HCT116 (cell line): ENCODE measurements around the gene ATP8B4. TPM values are rescaled to one million over a fixed set of nuclear protein-coding genes. Genes with fewer than 3 reads are reported as not detected.

ENCODE experiments used
- ATAC-seq: fragments of 200-7000 bp; cut with Tn5 transposase; 2 replicates; pipeline ENCODE4 v1.9.1; 2020; ENCODE audit warnings: mild to moderate bottlenecking, moderate library complexity
- BruUV-seq: library from RNA; stranded (reverse); fragments of 400-500 nt; replicated peaks from 2 replicates; lab custom pipeline; 2021; lab: Mats Ljungman, UMichigan
- CTCF ChIA-PET: fragments of 300-600 bp; sonication (Branson Sonifier 250); formaldehyde crosslinking; loops from one replicate; lab custom pipeline; 2021; ENCODE audit warnings: antibody characterized with exemption; lab: Charles Lee
- POLR2A ChIA-PET: fragments of 300-600, 350-600 bp; sonication (Branson Sonifier 250); formaldehyde crosslinking; loops from one replicate; lab custom pipeline; 2021; ENCODE audit warnings: antibody characterized with exemption; lab: Charles Lee
- RAD21 ChIA-PET, 2 experiments: fragments of 300-600 bp; sonication (Branson Sonifier 250); formaldehyde crosslinking; loops; one replicate each; lab custom pipeline; 2023; ENCODE audit warnings: low total read pairs in 2 of 2; ENCODE audit not compliant: uncharacterized antibody in 2 of 2, unreplicated experiment in 2 of 2, low non-redundant PET in 1 of 2; lab: Charles Lee
- DNase-seq: peaks from one replicate; pipeline ENCODE4 v3.0.0-alpha.2; 2010; ENCODE audit warnings: low read depth, low spot score
- H2AFZ ChIP-seq: fragments of 200-600 bp; shearing (Covaris generic), sonication (generic); 2 replicates; pipeline ENCODE4 v1.6.1; 2017; ENCODE audit warnings: low read depth, mixed run types, mixed read lengths, antibody characterized with exemption, low read length; ENCODE audit not compliant: poor library complexity, severe bottlenecking
- H3K27ac ChIP-seq: 2 replicates; pipeline ENCODE4 v1.5.1; 2012; ENCODE audit warnings: low read depth, low read length
- H3K27me3 ChIP-seq: fragments of 200-600 bp; sonication (generic); 2 replicates; pipeline ENCODE4 v1.6.1; 2016; ENCODE audit warnings: mixed run types, low read length, mixed read lengths; ENCODE audit not compliant: insufficient read depth
- H3K36me3 ChIP-seq, 2 experiments: fragments of 200-500 bp in 1 of 2; fragments of 200-600 bp in 1 of 2; sonication (Bioruptor generic) in 1 of 2; sonication (generic) in 1 of 2; 2 replicates each; pipeline versions ENCODE4 v1.5.1 to v1.6.1; 2014 to 2016; ENCODE audit warnings: low read length in 2 of 2, inconsistent platforms in 1 of 2, mixed read lengths in 1 of 2, mixed run types in 1 of 2; ENCODE audit not compliant: insufficient read depth in 2 of 2, control insufficient read depth in 1 of 2
- H3K4me1 ChIP-seq, 2 experiments: fragments of 200-600 bp in 1 of 2; sonication (generic) in 1 of 2; 2 replicates each; pipeline versions ENCODE4 v1.5.1 to v1.6.1; 2012 to 2017; ENCODE audit warnings: low read length in 2 of 2, inconsistent platforms in 1 of 2, mild to moderate bottlenecking in 1 of 2, mixed read lengths in 1 of 2, mixed run types in 1 of 2, moderate library complexity in 1 of 2; ENCODE audit not compliant: insufficient read depth in 2 of 2, control insufficient read depth in 1 of 2
- H3K4me2 ChIP-seq: fragments of 200-600 bp; sonication (generic); 2 replicates; pipeline ENCODE4 v1.6.1; 2017; ENCODE audit warnings: mixed run types, low read length, mixed read lengths
- H3K4me3 ChIP-seq, 2 experiments: fragments of 200-600 bp in 1 of 2; sonication (generic) in 1 of 2; replicated peaks in 1 of 2; 2 replicates each; pipeline ENCODE4 v1.5.1; 2011 to 2016; ENCODE audit warnings: low read length in 2 of 2, control low read depth in 1 of 2, low read depth in 1 of 2, mild to moderate bottlenecking in 1 of 2, mixed read lengths in 1 of 2, mixed run types in 1 of 2
- H3K79me2 ChIP-seq: fragments of 200-600 bp; sonication (generic); 2 replicates; pipeline ENCODE4 v1.6.1; 2017; ENCODE audit warnings: mild to moderate bottlenecking, mixed run types, low read length, moderate library complexity, mixed read lengths; ENCODE audit not compliant: insufficient read depth
- H3K9ac ChIP-seq: fragments of 200-600 bp; sonication (generic); 2 replicates; pipeline ENCODE4 v1.6.1; 2016; ENCODE audit warnings: low read length, mixed read lengths
- H3K9me2 ChIP-seq: fragments of 200-600 bp; sonication (generic), shearing (Covaris generic); 2 replicates; pipeline ENCODE4 v1.6.1; 2017; ENCODE audit warnings: mixed run types, mild to moderate bottlenecking, moderate library complexity; ENCODE audit not compliant: insufficient read depth
- H3K9me3 ChIP-seq, 2 experiments: fragments of 200-500 bp in 1 of 2; fragments of 200-600 bp in 1 of 2; sonication (Bioruptor generic) in 1 of 2; sonication (generic) in 1 of 2; 2 replicates each; pipeline ENCODE4 v1.6.1; 2014 to 2017; ENCODE audit warnings: low read length in 2 of 2, mixed read lengths in 2 of 2, inconsistent platforms in 1 of 2, low read depth in 1 of 2, mild to moderate bottlenecking in 1 of 2, mixed run types in 1 of 2, moderate library complexity in 1 of 2; ENCODE audit not compliant: control insufficient read depth in 1 of 2, insufficient read depth in 1 of 2
- H4K20me1 ChIP-seq: fragments of 200-600 bp; sonication (generic), shearing (Covaris generic); 2 replicates; pipeline ENCODE4 v1.6.1; 2017; ENCODE audit warnings: mixed run types, mild to moderate bottlenecking, moderate library complexity; ENCODE audit not compliant: insufficient read depth
- EGR1 ChIP-seq: IDR thresholded peaks from 2 replicates; pipeline ENCODE4 v1.6.1; 2012; ENCODE audit warnings: low read depth
- EZH2 ChIP-seq: fragments of 200-600 bp; sonication (generic); IDR thresholded peaks from 2 replicates; pipeline ENCODE4 v1.6.1; 2017; ENCODE audit warnings: antibody characterized with exemption, mixed run types
- POLR2AphosphoS5 ChIP-seq: IDR thresholded peaks from 2 replicates; pipeline ENCODE4 v1.6.1; 2011; ENCODE audit warnings: mild to moderate bottlenecking, low read depth, low read length, moderate library complexity
- RAD21 ChIP-seq: IDR thresholded peaks from 2 replicates; pipeline ENCODE4 v1.6.1; 2012; ENCODE audit warnings: low read depth, mild to moderate bottlenecking
- TCF7L2 ChIP-seq: IDR thresholded peaks from 2 replicates; pipeline ENCODE4 v1.7.0; 2011; ENCODE audit warnings: borderline replicate concordance, inconsistent platforms; ENCODE audit not compliant: insufficient read depth, insufficient read length; ENCODE audit errors: extremely low read depth
- intact Hi-C: fragments of 100-400 bp; cut with micrococcal nuclease; formaldehyde crosslinking; loops from 2 replicates; pipeline ENCODE4 v1.10.0; 2022
- total RNA-seq: library from RNA; stranded (reverse); gene quantifications from one replicate; pipeline ENCODE4 v1.2.1, GENCODE V29; 2021; ENCODE audit not compliant: unreplicated experiment
- TF ChIP-seq, protein P1 (sequence below), 3 experiments: fragments of 200-600 bp in 1 of 3; sonication (generic) in 1 of 3; IDR thresholded peaks in 2 of 3; conservative IDR thresholded peaks in 1 of 3; 2 replicates each; pipeline ENCODE4 v1.5.1; 2012 to 2017; ENCODE audit warnings: low read depth in 2 of 3, low read length in 2 of 3, antibody characterized with exemption in 1 of 3, borderline replicate concordance in 1 of 3, control low read depth in 1 of 3, mild to moderate bottlenecking in 1 of 3, mixed read lengths in 1 of 3, mixed run types in 1 of 3, moderate library complexity in 1 of 3; ENCODE audit not compliant: insufficient read depth in 1 of 3
- TF ChIP-seq, protein P2 (sequence below): IDR thresholded peaks from 2 replicates; pipeline ENCODE4 v1.6.1; 2012; ENCODE audit warnings: low read depth

ATP8B4 gene
- total RNA-seq, 1 experiment from 2014 or later = 0.25 TPM

DNA sequence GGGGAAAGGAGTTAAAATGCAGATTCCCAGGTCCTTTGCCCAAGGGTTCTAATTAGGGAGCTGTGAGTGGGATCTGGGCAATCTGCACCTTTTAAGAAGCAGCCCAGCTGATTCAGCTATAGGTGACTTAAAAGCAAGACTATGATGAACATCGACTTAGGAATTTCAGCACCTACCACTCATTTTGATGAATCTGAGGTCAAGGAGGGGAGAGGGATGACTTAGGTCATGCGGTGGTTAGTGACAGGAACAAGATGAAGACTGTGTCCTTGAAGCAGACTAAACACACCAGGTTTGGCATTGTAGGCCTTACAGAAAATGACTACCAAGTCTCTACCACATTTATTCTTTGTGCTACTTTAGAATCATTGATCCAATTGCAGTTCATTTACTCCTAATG, 301.9 kb downstream of the ATP8B4 start:
- no peaks in the 10 kb centered on the region for H3K79me2 ChIP-seq
- H3K9me3 ChIP-seq = no peaks in the 10 kb centered on the region
- no TSS peak for BruUV-seq
- no peak overlapping the region for H3K4me2 ChIP-seq
- intact Hi-C loops = no loop called here
- no peak overlapping the region for H3K4me3 ChIP-seq
- no peaks in the 10 kb centered on the region for H3K27me3 ChIP-seq
- ATAC-seq = no peak
- POLR2A ChIA-PET = no interaction called here
- no peak overlapping the region for H2AFZ ChIP-seq
- H4K20me1 ChIP-seq = no peaks in the 10 kb centered on the region
- no peak overlapping the region for H3K9ac ChIP-seq
- CTCF ChIA-PET = no interaction called here
- TF ChIP-seq, protein P1, sequence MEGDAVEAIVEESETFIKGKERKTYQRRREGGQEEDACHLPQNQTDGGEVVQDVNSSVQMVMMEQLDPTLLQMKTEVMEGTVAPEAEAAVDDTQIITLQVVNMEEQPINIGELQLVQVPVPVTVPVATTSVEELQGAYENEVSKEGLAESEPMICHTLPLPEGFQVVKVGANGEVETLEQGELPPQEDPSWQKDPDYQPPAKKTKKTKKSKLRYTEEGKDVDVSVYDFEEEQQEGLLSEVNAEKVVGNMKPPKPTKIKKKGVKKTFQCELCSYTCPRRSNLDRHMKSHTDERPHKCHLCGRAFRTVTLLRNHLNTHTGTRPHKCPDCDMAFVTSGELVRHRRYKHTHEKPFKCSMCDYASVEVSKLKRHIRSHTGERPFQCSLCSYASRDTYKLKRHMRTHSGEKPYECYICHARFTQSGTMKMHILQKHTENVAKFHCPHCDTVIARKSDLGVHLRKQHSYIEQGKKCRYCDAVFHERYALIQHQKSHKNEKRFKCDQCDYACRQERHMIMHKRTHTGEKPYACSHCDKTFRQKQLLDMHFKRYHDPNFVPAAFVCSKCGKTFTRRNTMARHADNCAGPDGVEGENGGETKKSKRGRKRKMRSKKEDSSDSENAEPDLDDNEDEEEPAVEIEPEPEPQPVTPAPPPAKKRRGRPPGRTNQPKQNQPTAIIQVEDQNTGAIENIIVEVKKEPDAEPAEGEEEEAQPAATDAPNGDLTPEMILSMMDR (IDR thresholded peaks at IDR 0.05 in 2 of 3, conservative IDR thresholded peaks at IDR 0.05 in 1 of 3; ENCODE audit: borderline replicate concordance in 1 of 3, insufficient read depth in 1 of 3, low read depth in 2 of 3, low read length in 2 of 3) = no peak
- TF ChIP-seq POLR2AphosphoS5 = no peak
- TF ChIP-seq RAD21 = no peak
- TF ChIP-seq TCF7L2 = no peak
- TF ChIP-seq, protein P2, sequence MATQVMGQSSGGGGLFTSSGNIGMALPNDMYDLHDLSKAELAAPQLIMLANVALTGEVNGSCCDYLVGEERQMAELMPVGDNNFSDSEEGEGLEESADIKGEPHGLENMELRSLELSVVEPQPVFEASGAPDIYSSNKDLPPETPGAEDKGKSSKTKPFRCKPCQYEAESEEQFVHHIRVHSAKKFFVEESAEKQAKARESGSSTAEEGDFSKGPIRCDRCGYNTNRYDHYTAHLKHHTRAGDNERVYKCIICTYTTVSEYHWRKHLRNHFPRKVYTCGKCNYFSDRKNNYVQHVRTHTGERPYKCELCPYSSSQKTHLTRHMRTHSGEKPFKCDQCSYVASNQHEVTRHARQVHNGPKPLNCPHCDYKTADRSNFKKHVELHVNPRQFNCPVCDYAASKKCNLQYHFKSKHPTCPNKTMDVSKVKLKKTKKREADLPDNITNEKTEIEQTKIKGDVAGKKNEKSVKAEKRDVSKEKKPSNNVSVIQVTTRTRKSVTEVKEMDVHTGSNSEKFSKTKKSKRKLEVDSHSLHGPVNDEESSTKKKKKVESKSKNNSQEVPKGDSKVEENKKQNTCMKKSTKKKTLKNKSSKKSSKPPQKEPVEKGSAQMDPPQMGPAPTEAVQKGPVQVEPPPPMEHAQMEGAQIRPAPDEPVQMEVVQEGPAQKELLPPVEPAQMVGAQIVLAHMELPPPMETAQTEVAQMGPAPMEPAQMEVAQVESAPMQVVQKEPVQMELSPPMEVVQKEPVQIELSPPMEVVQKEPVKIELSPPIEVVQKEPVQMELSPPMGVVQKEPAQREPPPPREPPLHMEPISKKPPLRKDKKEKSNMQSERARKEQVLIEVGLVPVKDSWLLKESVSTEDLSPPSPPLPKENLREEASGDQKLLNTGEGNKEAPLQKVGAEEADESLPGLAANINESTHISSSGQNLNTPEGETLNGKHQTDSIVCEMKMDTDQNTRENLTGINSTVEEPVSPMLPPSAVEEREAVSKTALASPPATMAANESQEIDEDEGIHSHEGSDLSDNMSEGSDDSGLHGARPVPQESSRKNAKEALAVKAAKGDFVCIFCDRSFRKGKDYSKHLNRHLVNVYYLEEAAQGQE = no peak
- no peak for TF ChIP-seq EZH2
- no peak for TF ChIP-seq EGR1
- TF ChIP-seq, all 23 proteins: peak for 0
- Histone ChIP-seq H3K4me1 (no peaks in the 10 kb centered on the region), H3K27ac (no peak overlapping the region), H3K9me2 (no peaks in the 10 kb centered on the region), H3K36me3 (no peaks in the 10 kb centered on the region)
- no peak for DNase-seq
- RAD21 ChIA-PET = no interaction called here
